Astrocyte of the cerebellum (primary cell): ENCODE results near the gene BCAT1.

Experiments used
- DNase-seq: peaks from one replicate; pipeline ENCODE4 v3.0.0-alpha.2; 2011; ENCODE audit warnings: low read depth
- H3K4me3 ChIP-seq: 2 replicates; pipeline ENCODE4 v1.5.1; 2011; ENCODE audit warnings: mild to moderate bottlenecking, low read depth, low read length, moderate library complexity
- CTCF ChIP-seq: IDR thresholded peaks from 2 replicates; pipeline ENCODE4 v1.5.1; 2012; ENCODE audit warnings: low read length, low read depth, moderate library complexity, mild to moderate bottlenecking; ENCODE audit errors: missing control alignments
- in situ Hi-C: cut with HindIII; loops from 2 replicates; pipeline ENCODE4 v1.10.0; 2017; ENCODE audit warnings: low sequenced_read_pairs

The BCAT1 gene

GRCh38 chr12:24806386-24806785 lies 142.5 kb downstream of the BCAT1 start:
- no peak for TF ChIP-seq CTCF
- in situ Hi-C loops, result no loop called here
- no peak for DNase-seq
- H3K4me3 ChIP-seq, result no peak overlapping the region

- TF ChIP-seq CTCF, result no peak
- in situ Hi-C loops, result no loop called here
- H3K4me3 ChIP-seq, result no peak overlapping the region
- no peak for DNase-seq
Measured at GRCh38 chr12:24803430-24804245, 145.3 kb downstream of the BCAT1 start.

- no peak overlapping the region for H3K4me3 ChIP-seq
- DNase-seq, result no peak
- no peak for TF ChIP-seq CTCF
- in situ Hi-C loops, result no loop called here
Measured at GRCh38 chr12:24798335-24798734, 150.6 kb downstream of the BCAT1 start.

- no peak for DNase-seq
- in situ Hi-C loops, result no loop called here
- TF ChIP-seq CTCF, result no peak
- no peak overlapping the region for H3K4me3 ChIP-seq
Measured at GRCh38 chr12:24797901-24798300, 151.0 kb downstream of the BCAT1 start.

GRCh38 chr12:24796876-24797275 lies 152.0 kb downstream of the BCAT1 start:
- H3K4me3 ChIP-seq, result no peak overlapping the region
- DNase-seq, result no peak
- no peak for TF ChIP-seq CTCF
- in situ Hi-C loops, result no loop called here

- no peak overlapping the region for H3K4me3 ChIP-seq
- in situ Hi-C loops, result no loop called here
- no peak for DNase-seq
- TF ChIP-seq CTCF, result no peak
Measured at GRCh38 chr12:24795699-24796347, 153.1 kb downstream of the BCAT1 start.
